H1 (cell line): ENCODE measurements around the gene HIBADH. TPM values are rescaled to one million over a fixed set of nuclear protein-coding genes. Genes with fewer than 3 reads are reported as not detected.
A peak's percentile ranks its signal among the peaks of the same experiment; 100 is the strongest.

Experiments used
- CTCF ChIA-PET: fragments of 300-600 bp; sonication (Branson Sonifier 250); formaldehyde crosslinking; loops from one replicate; lab custom pipeline; 2021; ENCODE audit not compliant: partially characterized antibody; lab: Charles Lee
- POLR2A ChIA-PET: fragments of 300-600 bp; sonication (Branson Sonifier 250); formaldehyde crosslinking; loops from one replicate; lab custom pipeline; 2021; ENCODE audit warnings: inconsistent platforms; ENCODE audit not compliant: partially characterized antibody; lab: Charles Lee
- DNase-seq, 2 experiments: peaks; one replicate each; pipeline versions ENCODE4 v3.0.0 to v3.0.0-alpha.2; 2010 to 2022; ENCODE audit warnings: low spot score in 2 of 2, low read depth in 1 of 2, mixed read lengths in 1 of 2
- FAIRE-seq: peaks from 2 replicates; lab custom pipeline; 2011; peaks lifted over from hg19 to GRCh38; lab: Jason Lieb, UNC
- H2AFZ ChIP-seq: 2 replicates; pipeline ENCODE4 v1.8.1; 2012; ENCODE audit warnings: low read length, inconsistent platforms
- H2AK5ac ChIP-seq: 2 replicates; pipeline ENCODE4 v1.6.1; 2013; ENCODE audit warnings: low read depth, low read length
- H2BK120ac ChIP-seq: replicated peaks from 2 replicates; pipeline ENCODE3; 2013; ENCODE audit warnings: low read depth, low read length, inconsistent platforms
- H2BK12ac ChIP-seq: 2 replicates; pipeline ENCODE4 v1.6.1; 2013; ENCODE audit warnings: low read depth, low read length
- H2BK15ac ChIP-seq: 2 replicates; pipeline ENCODE4 v1.6.1; 2013; ENCODE audit warnings: low read length
- H2BK20ac ChIP-seq: 2 replicates; pipeline ENCODE4 v1.6.1; 2013; ENCODE audit warnings: low read length
- H2BK5ac ChIP-seq: 2 replicates; pipeline ENCODE4 v1.6.1; 2013; ENCODE audit warnings: low read depth, low read length
- H3K14ac ChIP-seq: 2 replicates; pipeline ENCODE4 v1.6.1; 2013; ENCODE audit warnings: inconsistent platforms; ENCODE audit not compliant: insufficient read length
- H3K18ac ChIP-seq: 2 replicates; pipeline ENCODE4 v1.6.1; 2013; ENCODE audit warnings: low read length; ENCODE audit errors: extremely low read depth
- H3K23ac ChIP-seq: 2 replicates; pipeline ENCODE4 v1.6.1; 2013; ENCODE audit warnings: inconsistent platforms; ENCODE audit not compliant: insufficient read length
- H3K23me2 ChIP-seq: 2 replicates; pipeline ENCODE4 v1.6.1; 2013; ENCODE audit warnings: low read depth, low read length
- H3K27ac ChIP-seq: 2 replicates; pipeline ENCODE4 v1.6.1; 2011; ENCODE audit warnings: low read depth, low read length, inconsistent platforms
- H3K27me3 ChIP-seq, 4 experiments: replicated peaks in 1 of 4; 1 replicate in 1 of 4; 2 replicates in 3 of 4; pipeline versions ENCODE4 v1.6.1 to v1.8.1; 2011 to 2013; ENCODE audit warnings: low read length in 3 of 4, mild to moderate bottlenecking in 3 of 4, inconsistent platforms in 2 of 4, mixed read lengths in 2 of 4, moderate library complexity in 1 of 4; ENCODE audit not compliant: control insufficient read depth in 3 of 4, insufficient read depth in 3 of 4; ENCODE audit errors: extremely low read depth in 1 of 4
- H3K36me3 ChIP-seq, 4 experiments: 2 replicates each; pipeline versions ENCODE4 v1.6.1 to v1.8.1; 2011 to 2013; ENCODE audit warnings: mild to moderate bottlenecking in 4 of 4, low read length in 3 of 4, moderate library complexity in 2 of 4, control low read depth in 1 of 4, inconsistent platforms in 1 of 4; ENCODE audit not compliant: insufficient read depth in 4 of 4, control insufficient read depth in 2 of 4
- H3K4ac ChIP-seq: replicated peaks from 2 replicates; pipeline ENCODE3; 2013; ENCODE audit warnings: low read length, low read depth, mixed read lengths, inconsistent platforms; ENCODE audit not compliant: insufficient read length
- H3K4me1 ChIP-seq, 4 experiments: replicated peaks in 1 of 4; 1 replicate in 1 of 4; 2 replicates in 3 of 4; pipeline versions ENCODE4 v1.6.1 to v1.8.1; 2011 to 2013; ENCODE audit warnings: low read length in 3 of 4, inconsistent platforms in 2 of 4, mixed read lengths in 1 of 4; ENCODE audit not compliant: insufficient read depth in 4 of 4, control insufficient read depth in 3 of 4
- H3K4me2 ChIP-seq, 2 experiments: 2 replicates each; pipeline versions ENCODE4 v1.6.1 to v1.8.1; 2011 to 2013; ENCODE audit warnings: low read depth in 2 of 2, low read length in 2 of 2, control low read depth in 1 of 2, inconsistent platforms in 1 of 2, mild to moderate bottlenecking in 1 of 2; ENCODE audit not compliant: insufficient read depth in 1 of 2
- H3K4me3 ChIP-seq, 4 experiments: fragments of 200-600, 300-600 bp in 1 of 4; sonication (generic), shearing (Covaris generic), sonication (Bioruptor Twin) in 1 of 4; 2 replicates each; pipeline versions ENCODE4 v1.5.1 to v1.8.1; 2011 to 2016; ENCODE audit warnings: low read length in 4 of 4, low read depth in 3 of 4, control low read depth in 2 of 4, inconsistent platforms in 2 of 4, mild to moderate bottlenecking in 2 of 4, mixed read lengths in 1 of 4, moderate library complexity in 1 of 4; ENCODE audit not compliant: insufficient read depth in 2 of 4; ENCODE audit errors: extremely low read depth in 1 of 4
- H3K56ac ChIP-seq: replicated peaks from 2 replicates; pipeline ENCODE3; 2013; ENCODE audit warnings: low read depth, mild to moderate bottlenecking, mixed read lengths, low read length, inconsistent platforms; ENCODE audit not compliant: insufficient read length
- H3K79me1 ChIP-seq: 2 replicates; pipeline ENCODE4 v1.6.1; 2013; ENCODE audit warnings: low read depth, low read length, control low read depth
- H3K79me2 ChIP-seq, 2 experiments: 2 replicates each; pipeline versions ENCODE4 v1.6.1 to v1.8.1; 2012 to 2013; ENCODE audit warnings: low read length in 2 of 2, mild to moderate bottlenecking in 2 of 2, inconsistent platforms in 1 of 2; ENCODE audit not compliant: insufficient read depth in 2 of 2, control insufficient read depth in 1 of 2
- H3K9ac ChIP-seq, 4 experiments: replicated peaks in 1 of 4; 1 replicate in 1 of 4; 2 replicates in 3 of 4; pipeline versions ENCODE4 v1.6.1 to v1.8.1; 2011 to 2013; ENCODE audit warnings: low read depth in 3 of 4, low read length in 3 of 4, control low read depth in 2 of 4, mild to moderate bottlenecking in 2 of 4, moderate library complexity in 2 of 4, inconsistent platforms in 1 of 4; ENCODE audit errors: extremely low read depth in 1 of 4
- H3K9me3 ChIP-seq, 2 experiments: 2 replicates each; pipeline versions ENCODE4 v1.6.1 to v1.8.1; 2012 to 2013; ENCODE audit warnings: mild to moderate bottlenecking in 2 of 2, moderate library complexity in 2 of 2, control low read depth in 1 of 2, inconsistent platforms in 1 of 2, low read depth in 1 of 2, low read length in 1 of 2, mixed read lengths in 1 of 2; ENCODE audit not compliant: insufficient read depth in 2 of 2
- H4K20me1 ChIP-seq, 2 experiments: replicated peaks in 1 of 2; 2 replicates each; pipeline versions ENCODE3 to v1.8.1; 2011 to 2013; ENCODE audit warnings: inconsistent platforms in 2 of 2, low read length in 2 of 2, mild to moderate bottlenecking in 1 of 2; ENCODE audit not compliant: insufficient read depth in 2 of 2, control insufficient read depth in 1 of 2
- H4K5ac ChIP-seq: 2 replicates; pipeline ENCODE4 v1.6.1; 2013; ENCODE audit warnings: low read length, low read depth, mixed read lengths, inconsistent platforms; ENCODE audit not compliant: insufficient read length
- H4K8ac ChIP-seq: 2 replicates; pipeline ENCODE4 v1.8.0; 2013; ENCODE audit warnings: mild to moderate bottlenecking, moderate library complexity, low read length, inconsistent platforms; ENCODE audit not compliant: insufficient read depth; ENCODE audit errors: extremely low read depth
- H4K91ac ChIP-seq: replicated peaks from 2 replicates; pipeline ENCODE3; 2013; ENCODE audit warnings: low read length, mixed read lengths, inconsistent platforms; ENCODE audit not compliant: insufficient read length
- CEBPB ChIP-seq: IDR thresholded peaks from 2 replicates; pipeline ENCODE4 v1.6.1; 2012; ENCODE audit warnings: low read depth, low read length
- CHD2 ChIP-seq: IDR thresholded peaks from 2 replicates; pipeline ENCODE4 v1.6.1; 2012; ENCODE audit warnings: low read length, improper control_type of control experiment
- CREB1 ChIP-seq: IDR thresholded peaks from 2 replicates; pipeline ENCODE4 v1.6.1; 2012; ENCODE audit warnings: inconsistent platforms
- HDAC6 ChIP-seq: IDR thresholded peaks from one replicate; pipeline ENCODE4 v1.7.1; 2012; ENCODE audit warnings: low read depth, mild to moderate bottlenecking, inconsistent platforms, low read length, moderate library complexity
- JUN ChIP-seq: IDR thresholded peaks from 2 replicates; pipeline ENCODE4 v1.6.1; 2011; ENCODE audit warnings: low read depth, mild to moderate bottlenecking, improper control_type of control experiment, low read length
- KDM4A ChIP-seq: IDR thresholded peaks from one replicate; pipeline ENCODE4 v1.7.1; 2012; ENCODE audit warnings: low read depth, mild to moderate bottlenecking, moderate library complexity, low read length, inconsistent platforms; ENCODE audit not compliant: severe bottlenecking
- MAFK ChIP-seq: IDR thresholded peaks from 2 replicates; pipeline ENCODE4 v1.6.1; 2012; ENCODE audit warnings: low read depth, mild to moderate bottlenecking, improper control_type of control experiment, low read length
- POLR2A ChIP-seq, 2 experiments: IDR thresholded peaks; 1 replicate in 1 of 2; 2 replicates in 1 of 2; pipeline ENCODE4 v1.6.1; 2011; ENCODE audit warnings: low read depth in 2 of 2, low read length in 2 of 2, mild to moderate bottlenecking in 2 of 2; ENCODE audit errors: control extremely low read depth in 1 of 2
- POLR2AphosphoS5 ChIP-seq: IDR thresholded peaks from 2 replicates; pipeline ENCODE4 v1.6.1; 2011; ENCODE audit warnings: low read depth, low read length
- POU5F1 ChIP-seq: IDR thresholded peaks from 2 replicates; pipeline ENCODE4 v1.6.1; 2011; ENCODE audit warnings: low read depth, mild to moderate bottlenecking, low read length, moderate library complexity
- RAD21 ChIP-seq, 2 experiments: IDR thresholded peaks in 1 of 2; conservative IDR thresholded peaks in 1 of 2; 2 replicates each; pipeline ENCODE4 v1.6.1; 2011; ENCODE audit warnings: low read depth in 2 of 2, low read length in 2 of 2, improper control_type of control experiment in 1 of 2, inconsistent platforms in 1 of 2, mild to moderate bottlenecking in 1 of 2, moderate library complexity in 1 of 2
- RFX5 ChIP-seq: IDR thresholded peaks from 2 replicates; pipeline ENCODE4 v1.6.1; 2011; ENCODE audit warnings: low read depth, low read length, improper control_type of control experiment, borderline replicate concordance
- SIN3A ChIP-seq, 2 experiments: IDR thresholded peaks in 1 of 2; conservative IDR thresholded peaks in 1 of 2; 2 replicates each; pipeline ENCODE4 v1.6.1; 2011 to 2012; ENCODE audit warnings: low read length in 2 of 2, improper control_type of control experiment in 1 of 2, low read depth in 1 of 2, mild to moderate bottlenecking in 1 of 2
- SUZ12 ChIP-seq: fragments of 200-600 bp; sonication (generic); IDR thresholded peaks from 2 replicates; pipeline ENCODE4 v1.6.1; 2012; ENCODE audit warnings: mild to moderate bottlenecking, inconsistent platforms, low read length, moderate library complexity, mixed read lengths
- TAF1 ChIP-seq: IDR thresholded peaks from 2 replicates; pipeline ENCODE4 v1.6.1; 2011; ENCODE audit warnings: mild to moderate bottlenecking, low read depth, low read length
- ZNF274 ChIP-seq: IDR thresholded peaks from 2 replicates; pipeline ENCODE4 v1.7.0; 2012; ENCODE audit warnings: low read length, borderline replicate concordance; ENCODE audit errors: extremely low read depth
- WGBS, 2 experiments: shearing (Covaris generic) in 1 of 2; methylation state at CpG; one replicate each; pipeline versions ENCODE4 v1.1.6 to v1.1.7; 2013 to 2015; ENCODE audit warnings: low lambda C conversion rate in 2 of 2, mixed read lengths in 2 of 2, inconsistent platforms in 1 of 2, low coverage in 1 of 2, missing lambda C conversion rate in 1 of 2; ENCODE audit not compliant: insufficient replicate concordance in 2 of 2, insufficient coverage in 1 of 2, insufficient read length in 1 of 2; ENCODE audit errors: extremely low coverage in 1 of 2, missing lambda C conversion rate in 1 of 2; 5-methylcytosine and 5-hydroxymethylcytosine counted together
- polyA plus RNA-seq, 7 experiments: library from polyadenylated mRNA; depleted of rRNA in 3 of 7; stranded (reverse) in 5 of 7; unstranded in 2 of 7; fragments of >200 nt in 5 of 7; fragments of 200-250 nt in 2 of 7; gene quantifications; 1 replicate in 5 of 7; 2 replicates in 1 of 7; 4 replicates in 1 of 7; pipeline versions ENCODE4 v1.2.1 to v1.2.3, GENCODE V29; 2011 to 2013; ENCODE audit warnings: missing spikeins in 2 of 7, mixed read lengths in 2 of 7
- total RNA-seq: library from RNA; stranded (reverse); fragmentation: NEBNext Ultra II Directional; extraction: Animal tissue kit (Norgen Biotek cat#: 25700); gene quantifications from 2 replicates; pipeline ENCODE4 v1.2.1, GENCODE V29; 2021

Gene HIBADH
- total and polyA plus RNA-seq, 2 of the 8 experiments (the other 6 are each of a cell fraction or from before 2014, with no cell fraction given) = 30.1 to 39.5 TPM

DNA sequence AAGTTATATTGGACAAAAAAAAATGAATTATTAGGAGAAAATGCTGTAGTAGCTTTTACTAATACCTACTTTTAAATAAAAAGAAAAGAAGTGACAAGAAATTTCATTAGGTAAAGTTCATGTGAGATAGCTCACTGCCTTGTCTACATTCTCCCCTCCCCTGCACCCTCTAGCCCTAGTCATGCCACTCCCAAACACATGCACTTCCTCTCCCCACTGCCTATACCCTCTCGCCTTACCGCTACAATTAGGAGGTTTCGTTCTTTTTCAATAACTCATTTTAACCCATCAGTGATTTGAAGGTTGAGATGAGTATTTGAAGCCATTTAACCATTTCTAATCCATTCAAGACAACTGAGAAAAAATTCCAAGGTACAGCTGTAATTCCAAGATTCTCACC is 75.3 kb downstream of the HIBADH start:
- H2BK12ac ChIP-seq = no peak overlapping the region
- H3K9ac ChIP-seq = no peak overlapping the region
- H4K20me1 ChIP-seq = no peaks in the 10 kb centered on the region
- ChIA-PET CTCF (interaction anchor here (0.6 to 2.0 kb wide), 9 partner anchors 8 to 377 kb away, joined by 3 to 14 read pairs (median 3); no protein-coding TSS in a partner anchor), POLR2A (no interaction called here)
- H4K8ac ChIP-seq = no peak overlapping the region
- H3K79me2 ChIP-seq = no peaks in the 10 kb centered on the region
- H3K4me2 ChIP-seq = no peak overlapping the region
- no peaks in the 10 kb centered on the region for H3K23me2 ChIP-seq
- FAIRE-seq (no peak), DNase-seq (no peak)
- no peaks in the 10 kb centered on the region for H3K36me3 ChIP-seq
- no peaks in the 10 kb centered on the region for H3K9me3 ChIP-seq
- no peaks in the 10 kb centered on the region for H3K79me1 ChIP-seq
- H2BK5ac ChIP-seq = no peak overlapping the region
- peak overlapping the region; percentile 0 for H3K56ac ChIP-seq
- no peak overlapping the region for H3K27ac ChIP-seq
- H2BK20ac ChIP-seq = no peak overlapping the region
- H4K91ac ChIP-seq = no peak overlapping the region
- H3K14ac ChIP-seq = no peak overlapping the region
- no peak overlapping the region for H2AFZ ChIP-seq
- H2BK15ac ChIP-seq = no peak overlapping the region
- WGBS, 2 experiments = 95% methylated on average over 3 of the region's 3 CpGs; no CpG with 5 or more reads in 1 of the 2 experiments
- peaks cover 3 to 8% (median 6%) of the 10 kb centered on the region in 4 experiments for H3K4me1 ChIP-seq
- H3K4me3 ChIP-seq = no peak overlapping the region
- no peak overlapping the region for H3K4ac ChIP-seq
- H3K18ac ChIP-seq = no peak overlapping the region
- H2AK5ac ChIP-seq = no peak overlapping the region
- H3K27me3 ChIP-seq = no peaks in the 10 kb centered on the region
- no peak overlapping the region for H3K23ac ChIP-seq
- H4K5ac ChIP-seq = no peak overlapping the region
- no peak overlapping the region for H2BK120ac ChIP-seq
- TF ChIP-seq POLR2A (IDR thresholded peaks at IDR 0.05; ENCODE audit: control extremely low read depth in 1 of 2, low read depth in 2 of 2, low read length in 2 of 2) (no peak), MAFK (no peak), HDAC6 (no peak), POLR2AphosphoS5 (no peak), CREB1 (no peak), RAD21 (IDR thresholded peaks at IDR 0.05 in 1 of 2, conservative IDR thresholded peaks at IDR 0.05 in 1 of 2; ENCODE audit: low read depth in 2 of 2, low read length in 2 of 2) (no peak), POU5F1 (no peak), CHD2 (no peak), CEBPB (no peak), ZNF274 (no peak), SIN3A (conservative IDR thresholded peaks at IDR 0.05 in 1 of 2, IDR thresholded peaks at IDR 0.05 in 1 of 2; ENCODE audit: low read depth in 1 of 2, low read length in 2 of 2) (no peak), TAF1 (no peak), KDM4A (no peak), JUN (no peak), RFX5 (no peak), SUZ12 (no peak)
